ENCODE measurements around the gene SULT4A1.

DNA sequence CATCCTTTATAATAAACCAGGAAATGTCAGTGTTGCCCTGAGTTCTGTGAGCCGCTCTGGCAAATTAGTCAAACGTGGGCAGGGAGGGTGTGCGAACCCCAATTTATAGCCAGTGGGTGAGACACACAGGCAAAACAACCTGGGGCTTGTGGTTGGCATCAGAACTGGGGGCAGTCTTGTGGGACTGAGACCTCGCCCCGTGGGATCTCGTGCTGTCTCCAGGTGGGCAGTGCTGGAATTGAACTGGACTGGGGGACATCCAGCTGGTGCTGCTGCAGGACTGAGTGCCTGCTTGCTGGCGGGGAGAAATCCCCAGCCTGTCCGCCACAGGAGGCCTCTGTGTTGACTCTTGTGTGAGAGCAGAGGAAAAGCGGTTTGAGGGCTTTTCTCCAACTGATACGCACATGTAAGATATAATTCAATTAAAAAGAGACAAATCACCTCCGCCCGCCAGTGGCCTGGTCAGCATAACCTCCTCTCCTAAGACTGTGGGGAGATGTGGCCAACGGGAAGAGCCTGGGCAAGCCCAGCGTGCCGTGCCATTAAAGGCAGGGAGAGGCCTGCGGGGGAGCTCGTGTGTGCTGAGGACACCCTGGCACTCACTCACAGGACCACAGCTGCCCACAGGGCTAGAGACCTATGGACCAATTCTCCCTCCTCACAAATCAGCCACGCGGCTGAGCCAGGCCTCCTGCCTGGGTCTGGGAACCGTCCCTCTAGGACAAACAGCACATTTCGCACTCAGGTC lies 18.4 kb downstream of the SULT4A1 start:
- TF ChIP-seq, protein P1, sequence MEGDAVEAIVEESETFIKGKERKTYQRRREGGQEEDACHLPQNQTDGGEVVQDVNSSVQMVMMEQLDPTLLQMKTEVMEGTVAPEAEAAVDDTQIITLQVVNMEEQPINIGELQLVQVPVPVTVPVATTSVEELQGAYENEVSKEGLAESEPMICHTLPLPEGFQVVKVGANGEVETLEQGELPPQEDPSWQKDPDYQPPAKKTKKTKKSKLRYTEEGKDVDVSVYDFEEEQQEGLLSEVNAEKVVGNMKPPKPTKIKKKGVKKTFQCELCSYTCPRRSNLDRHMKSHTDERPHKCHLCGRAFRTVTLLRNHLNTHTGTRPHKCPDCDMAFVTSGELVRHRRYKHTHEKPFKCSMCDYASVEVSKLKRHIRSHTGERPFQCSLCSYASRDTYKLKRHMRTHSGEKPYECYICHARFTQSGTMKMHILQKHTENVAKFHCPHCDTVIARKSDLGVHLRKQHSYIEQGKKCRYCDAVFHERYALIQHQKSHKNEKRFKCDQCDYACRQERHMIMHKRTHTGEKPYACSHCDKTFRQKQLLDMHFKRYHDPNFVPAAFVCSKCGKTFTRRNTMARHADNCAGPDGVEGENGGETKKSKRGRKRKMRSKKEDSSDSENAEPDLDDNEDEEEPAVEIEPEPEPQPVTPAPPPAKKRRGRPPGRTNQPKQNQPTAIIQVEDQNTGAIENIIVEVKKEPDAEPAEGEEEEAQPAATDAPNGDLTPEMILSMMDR (IDR thresholded peaks at IDR 0.05): no peak
- no peak for TF ChIP-seq POLR2A (IDR thresholded peaks at IDR 0.05)

All from esophagus squamous epithelium (tissue), 4 donors.